Globus pallidus (tissue), 1 donor: ENCODE results near the gene ARL6IP1.
"Not testable (repeated sequence)": the region's sequence is repeated elsewhere in the genome, so short reads cannot be mapped to it uniquely, and the experiment has no call there.

ENCODE experiments used
- DNase-seq: peaks from one replicate; pipeline ENCODE4 v3.0.0-alpha.2; 2015; ENCODE audit warnings: low spot score

ARL6IP1 gene

GRCh38 chr16:18799500-18799899 lies 1.8 kb downstream of the ARL6IP1 start:
- no peak for DNase-seq

- no peak for DNase-seq
These were observed 3.6 kb downstream of the ARL6IP1 start for GRCh38 chr16:18797746-18798145.

DNA sequence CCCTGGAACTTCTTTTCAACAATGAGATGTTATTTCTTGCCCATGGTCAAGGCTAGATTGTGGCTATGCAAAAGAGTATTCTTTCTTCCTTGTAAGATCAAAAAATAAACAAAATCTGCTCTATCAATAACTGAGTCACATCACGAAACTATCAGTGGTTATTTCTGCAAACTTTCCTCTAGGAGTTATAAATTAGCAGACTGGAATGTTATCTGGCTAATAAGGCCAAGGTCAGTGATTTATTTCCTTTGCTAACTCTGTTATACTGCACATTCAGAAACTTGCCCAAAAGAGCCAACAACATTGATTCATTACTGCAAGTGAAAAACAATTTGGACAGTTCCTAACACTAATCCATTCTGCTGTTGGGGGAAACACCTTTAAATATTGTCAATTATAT lies 5.0 kb downstream of the ARL6IP1 start:
- no peak for DNase-seq

GRCh38 chr16:18792836-18793433 lies 8.4 kb downstream of the ARL6IP1 start:
- no peak for DNase-seq

DNA sequence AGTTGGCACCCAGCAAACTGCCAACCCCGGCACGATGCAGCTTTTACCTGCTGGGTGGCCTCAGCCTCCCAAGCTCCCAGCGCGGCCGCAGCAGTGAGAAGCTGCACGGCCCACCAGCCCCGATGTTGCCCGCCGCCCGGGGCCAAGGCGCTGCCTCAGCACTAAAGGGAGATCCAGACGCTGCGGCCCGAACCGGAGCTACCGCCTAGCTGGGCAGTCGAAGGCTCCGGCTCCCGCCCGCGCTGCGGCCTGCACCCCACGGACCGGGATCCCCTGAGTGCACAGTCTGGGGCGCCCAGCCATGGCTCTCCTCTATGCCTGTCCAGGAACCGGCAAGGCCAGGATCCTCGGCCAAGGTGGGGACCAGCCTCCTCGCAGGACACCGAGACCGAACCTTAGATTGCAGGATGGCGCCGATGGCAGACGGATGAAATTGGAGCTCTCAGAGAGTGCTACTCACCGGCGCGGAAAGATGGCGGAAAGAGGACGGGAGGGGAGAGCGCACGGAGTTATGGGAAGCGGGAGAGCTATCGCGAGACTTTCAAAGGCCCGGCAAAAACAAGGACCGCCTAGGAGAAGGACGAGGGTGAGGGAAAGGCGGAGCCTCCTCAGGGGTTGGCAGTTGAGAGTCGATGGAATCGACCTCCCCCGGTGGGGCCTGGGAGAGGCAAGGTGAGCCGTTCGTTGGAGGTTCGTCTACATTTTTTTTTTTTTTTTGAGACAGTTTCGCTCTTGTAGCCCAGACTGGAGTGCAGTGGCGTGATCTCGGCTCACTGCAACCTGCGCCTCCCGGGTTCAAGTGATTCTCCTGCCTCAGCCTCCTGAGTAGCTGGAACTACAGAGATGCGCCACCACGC lies 11.3 kb downstream of the ARL6IP1 start, which contains the start of gene RPS15A:
Gene RPS15A (minus strand): TSS at position 485 of the 857 bp plus-strand sequence. CDS start 1,221 bp downstream, outside the sequence.
- peak; percentile 96 for DNase-seq

DNA sequence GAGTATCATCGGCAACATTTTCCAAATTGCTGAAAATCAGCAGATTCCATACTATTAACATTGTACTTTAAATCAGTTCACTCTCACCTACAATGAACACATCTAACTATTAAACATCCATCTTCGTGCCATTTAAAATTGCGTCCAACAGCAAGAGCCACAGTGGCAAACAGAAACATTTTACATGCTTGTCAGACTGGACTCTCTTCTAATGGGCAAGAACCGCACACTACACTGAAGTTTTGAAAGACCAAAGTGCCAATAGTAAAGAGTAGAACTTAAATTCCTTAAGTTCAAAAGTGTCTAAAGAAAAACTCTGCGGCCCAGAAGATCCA lies 11.9 kb downstream of the ARL6IP1 start:
- DNase-seq: no peak

GRCh38 chr16:18788828-18789514 lies 12.4 kb downstream of the ARL6IP1 start:
- DNase-seq: no peak

- DNase-seq: no peak
These were observed 16.3 kb downstream of the ARL6IP1 start for GRCh38 chr16:18784917-18785623.

DNA sequence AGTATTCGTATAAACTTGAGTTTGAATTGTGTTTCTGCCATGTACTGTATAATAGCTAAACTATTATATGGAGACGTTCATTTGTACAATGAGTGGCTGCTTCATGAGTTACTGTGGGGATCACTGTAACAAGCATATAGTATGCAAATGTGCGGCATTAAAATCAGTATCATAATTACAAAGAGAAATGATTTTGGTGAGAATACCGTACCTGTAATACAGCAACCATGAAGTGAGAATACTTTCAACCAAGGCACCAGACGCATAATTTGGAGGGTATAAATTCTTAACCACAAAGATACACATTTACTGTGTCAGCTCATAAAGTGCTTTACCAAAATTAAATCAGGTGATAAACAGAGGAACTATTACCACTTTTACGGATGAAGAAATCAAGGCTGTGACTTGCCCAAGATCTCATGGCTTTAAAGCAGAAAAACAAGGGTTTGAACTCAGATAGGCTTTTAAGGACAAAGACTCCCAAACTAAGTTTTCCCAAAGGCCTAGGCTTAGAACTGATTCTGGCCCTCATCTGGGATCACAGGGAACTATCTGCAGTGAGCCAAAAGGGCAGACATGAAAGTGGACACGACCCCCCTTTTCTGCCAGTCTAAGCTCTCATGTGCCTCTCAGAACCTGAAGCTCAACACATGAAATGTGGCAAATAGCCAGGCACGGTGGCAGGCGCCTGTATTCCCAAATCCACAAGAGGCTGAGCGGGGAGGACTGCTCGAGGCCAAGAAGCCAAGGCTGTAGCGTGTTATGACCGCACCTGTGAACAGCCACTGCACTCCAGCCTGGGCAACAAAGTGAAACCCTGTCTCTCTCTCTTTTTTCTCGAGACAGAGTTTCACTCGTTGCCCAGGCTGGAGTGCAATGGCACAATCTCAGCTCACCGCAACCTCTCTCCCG lies 17.7 kb downstream of the ARL6IP1 start:
- DNase-seq: no peak

DNA sequence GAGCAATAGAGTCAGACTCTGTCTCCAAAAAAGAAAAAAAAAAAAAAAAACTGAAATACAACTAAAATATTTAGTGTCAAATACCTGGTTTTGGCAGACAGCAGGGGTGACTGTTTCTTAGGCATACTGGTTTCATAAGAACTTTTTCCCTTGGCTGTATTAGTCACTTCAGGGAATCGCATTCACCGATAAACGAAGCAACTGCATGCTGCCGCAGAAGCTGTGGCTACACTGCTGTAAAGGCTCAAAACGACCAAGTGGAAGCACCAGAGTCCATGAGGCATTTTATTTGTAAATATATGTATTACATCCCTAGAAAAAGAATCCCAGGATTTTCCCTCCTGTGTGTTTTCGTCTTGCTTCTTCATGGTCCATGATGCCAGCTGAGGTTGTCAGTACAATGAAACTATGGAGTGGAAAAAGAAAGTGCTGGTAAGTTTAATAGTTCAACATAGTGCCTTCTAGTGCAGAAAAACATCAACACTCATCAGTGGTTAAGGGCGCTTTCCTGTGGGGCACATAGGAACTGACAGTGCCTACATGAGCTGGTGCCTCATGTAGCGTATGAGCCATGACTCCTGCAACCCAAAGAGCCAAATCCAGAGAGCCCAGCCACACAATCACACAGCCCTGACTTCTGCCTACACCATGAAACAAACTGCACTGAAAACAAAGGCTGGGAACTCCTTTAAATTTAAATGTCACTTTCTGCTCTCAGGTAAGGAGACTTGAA lies 18.5 kb downstream of the ARL6IP1 start:
- no peak for DNase-seq

- not testable (repeated sequence) for DNase-seq
These were observed 20.1 kb downstream of the ARL6IP1 start for GRCh38 chr16:18781232-18781631.

GRCh38 chr16:18780460-18781026 lies 20.8 kb downstream of the ARL6IP1 start:
- not testable (repeated sequence) for DNase-seq

GRCh38 chr16:18777664-18778063 lies 23.7 kb downstream of the ARL6IP1 start:
- not testable (repeated sequence) for DNase-seq

- not testable (repeated sequence) for DNase-seq
These were observed 25.0 kb downstream of the ARL6IP1 start for GRCh38 chr16:18776334-18776733.

- DNase-seq: not testable (repeated sequence)
These were observed 26.7 kb downstream of the ARL6IP1 start for GRCh38 chr16:18774651-18775050.

- DNase-seq: not testable (repeated sequence)
These were observed 29.2 kb downstream of the ARL6IP1 start for GRCh38 chr16:18772171-18772570.

DNA sequence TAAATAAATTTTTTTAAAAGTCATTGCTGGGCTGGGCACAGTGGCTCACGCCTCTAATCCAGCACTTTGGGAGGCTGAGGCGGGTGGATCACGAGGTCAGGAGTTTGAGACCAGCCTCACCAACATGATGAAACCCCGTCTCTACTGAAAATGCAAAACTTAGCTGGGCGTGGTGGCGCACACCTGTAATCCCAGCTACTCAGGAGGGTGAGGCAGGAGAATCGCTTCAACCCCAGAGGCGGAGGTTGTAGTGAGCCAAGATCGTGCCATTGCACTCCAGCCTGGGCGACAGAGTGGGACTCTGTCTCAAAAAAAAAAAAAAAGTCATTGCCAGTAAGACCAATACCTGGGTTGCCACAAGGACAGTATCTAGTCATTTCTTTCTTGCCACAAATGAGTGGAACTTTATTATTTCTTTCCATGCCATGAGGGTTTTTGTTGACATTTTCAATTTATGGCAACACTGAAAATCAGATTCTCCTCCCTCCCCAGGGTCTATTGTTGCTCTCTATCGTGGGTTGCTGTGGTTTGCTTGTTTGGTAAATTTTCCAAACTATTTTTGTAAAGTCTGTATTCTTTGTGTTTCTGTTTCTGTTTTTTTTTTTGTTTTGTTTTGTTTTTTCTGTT lies 30.9 kb downstream of the ARL6IP1 start:
- DNase-seq: not testable (repeated sequence)

GRCh38 chr16:18767217-18767616 lies 34.1 kb downstream of the ARL6IP1 start:
- not testable (repeated sequence) for DNase-seq

- not testable (repeated sequence) for DNase-seq
These were observed 38.6 kb downstream of the ARL6IP1 start for GRCh38 chr16:18762713-18763112.
